HG02840 (cell line): ENCODE results near the gene ACAD10.

Experiments used
- ATAC-seq: cut with Tn5 transposase; IDR thresholded peaks from one replicate; pipeline ENCODE4 v1.9.1; 2021; ENCODE audit warnings: mild to moderate bottlenecking, moderate library complexity, moderate number of reproducible peaks; ENCODE audit not compliant: unreplicated experiment, low FRiP score

The ACAD10 gene

GRCh38 chr12:111773801-111774551 lies 88.1 kb downstream of the ACAD10 start:
- no peak for ATAC-seq

DNA sequence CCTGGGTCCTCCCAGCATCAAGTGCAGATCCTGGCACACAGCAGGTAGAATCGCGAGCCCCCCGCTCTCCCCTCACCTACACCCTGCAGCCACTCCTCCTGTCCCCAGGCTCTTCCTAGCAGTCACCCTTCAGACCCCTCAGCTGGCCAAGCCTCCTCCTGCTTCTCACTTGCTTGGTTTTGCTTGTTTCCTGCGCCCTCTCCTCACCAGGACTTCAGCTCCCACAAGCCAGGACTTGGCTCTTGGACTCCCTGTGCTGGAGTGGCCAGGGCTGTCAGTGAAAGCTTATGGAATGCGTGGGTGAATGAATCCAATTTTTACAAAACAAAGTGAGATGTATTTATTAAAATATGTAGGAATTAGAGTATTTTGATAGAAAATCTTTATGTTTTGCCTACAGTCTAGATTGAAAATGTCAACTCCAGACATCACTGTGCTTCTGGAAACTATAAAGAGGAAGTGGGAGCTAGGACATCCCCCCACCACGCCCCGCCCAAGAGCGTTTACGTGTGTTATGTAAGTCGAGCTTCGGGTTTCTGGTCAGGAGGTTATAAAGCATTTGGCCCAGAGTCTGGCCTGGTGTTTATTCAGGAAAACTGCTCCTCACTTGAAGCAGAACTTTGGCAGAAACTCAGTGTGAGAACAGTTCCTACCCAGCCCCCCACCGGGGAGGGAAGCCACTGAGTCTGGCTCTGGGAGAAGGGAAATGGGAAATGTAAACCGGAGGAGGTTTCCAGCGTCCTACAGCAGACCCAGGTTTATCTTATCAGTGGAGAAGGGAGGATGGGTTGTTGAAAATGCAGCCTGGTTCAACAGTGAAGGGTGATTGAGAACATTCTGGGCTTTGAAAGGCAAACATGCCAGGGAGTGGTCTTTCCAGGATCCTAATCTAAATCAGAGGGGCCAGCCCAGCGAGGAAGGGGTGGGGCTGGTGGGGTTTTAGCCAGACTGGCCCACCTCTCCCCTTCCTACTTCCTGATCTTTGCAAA lies 89.6 kb downstream of the ACAD10 start:
- no peak for ATAC-seq

GRCh38 chr12:111776836-111777344 lies 91.0 kb downstream of the ACAD10 start:
- ATAC-seq, result no peak

DNA sequence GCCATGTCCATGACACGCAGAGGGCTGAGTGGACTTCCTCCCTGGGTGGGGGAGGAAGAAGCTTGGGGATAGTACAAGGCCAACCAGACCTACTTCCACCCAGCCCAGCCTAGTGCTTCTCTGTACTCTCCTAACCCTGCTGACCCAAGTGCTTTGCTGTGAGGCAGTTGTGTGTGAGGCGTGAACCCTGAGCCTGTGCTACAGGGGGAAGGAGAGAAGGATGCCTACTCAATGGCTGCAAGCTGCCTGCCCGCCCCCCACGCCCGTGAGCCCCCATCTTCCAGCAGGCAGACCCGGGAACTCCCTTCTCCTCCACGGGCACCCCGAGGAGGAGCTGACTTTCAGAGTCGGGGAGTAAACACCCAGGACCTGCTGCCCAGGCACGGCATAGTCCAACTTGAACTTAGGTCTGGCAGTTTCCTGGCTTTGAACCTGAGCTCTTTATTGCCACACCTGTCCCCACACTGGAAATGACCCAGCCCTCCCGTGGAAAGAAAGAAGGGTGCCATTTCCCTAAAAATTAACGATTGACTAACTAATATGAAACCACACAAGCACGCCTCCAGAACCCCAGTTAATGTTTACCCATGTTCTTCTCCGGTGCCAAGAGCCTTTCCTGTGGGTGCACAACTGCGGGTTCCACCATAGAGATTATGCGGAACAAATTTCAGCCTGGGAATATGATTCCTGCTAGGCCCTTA lies 91.6 kb downstream of the ACAD10 start:
- no peak for ATAC-seq

DNA sequence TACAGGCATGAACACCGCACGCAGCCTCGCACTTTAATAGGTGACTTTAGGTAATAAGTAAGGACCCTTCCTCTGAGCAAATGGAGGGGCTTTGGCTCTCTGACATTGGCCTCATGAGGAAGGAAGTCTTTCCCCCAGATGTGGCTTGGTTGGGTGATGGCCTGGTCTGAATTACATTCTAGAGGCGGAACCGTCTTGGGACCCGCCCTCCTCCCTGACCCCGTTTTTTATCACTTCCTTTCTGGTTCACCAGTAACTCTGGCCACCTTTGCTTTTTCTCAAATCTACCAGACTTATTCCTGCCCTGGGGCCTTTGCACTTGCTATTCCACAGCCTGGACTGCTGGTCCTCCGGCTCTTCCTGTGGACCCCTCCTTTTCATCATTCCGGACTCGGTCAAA lies 94.3 kb downstream of the ACAD10 start:
- no peak for ATAC-seq

DNA sequence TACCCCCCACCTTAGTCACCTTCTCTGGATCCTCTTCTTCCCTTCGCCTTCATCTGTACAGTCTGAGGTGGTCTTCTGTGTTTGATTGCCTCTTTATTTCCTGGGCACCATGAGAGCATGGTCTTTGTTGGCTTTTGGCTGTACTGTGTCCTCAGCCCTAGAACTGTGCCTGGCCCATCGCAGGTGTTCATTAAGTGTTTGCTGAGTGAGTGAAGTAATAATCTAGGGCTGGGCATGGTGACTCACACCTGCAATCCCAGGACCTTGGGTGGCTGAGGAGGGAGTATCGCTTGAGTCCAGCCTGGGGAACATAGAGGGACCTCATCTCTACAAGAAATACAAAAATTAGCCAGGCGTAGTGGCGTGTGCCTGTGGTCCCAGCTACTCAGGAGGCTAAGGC lies 94.8 kb downstream of the ACAD10 start:
- no peak for ATAC-seq

DNA sequence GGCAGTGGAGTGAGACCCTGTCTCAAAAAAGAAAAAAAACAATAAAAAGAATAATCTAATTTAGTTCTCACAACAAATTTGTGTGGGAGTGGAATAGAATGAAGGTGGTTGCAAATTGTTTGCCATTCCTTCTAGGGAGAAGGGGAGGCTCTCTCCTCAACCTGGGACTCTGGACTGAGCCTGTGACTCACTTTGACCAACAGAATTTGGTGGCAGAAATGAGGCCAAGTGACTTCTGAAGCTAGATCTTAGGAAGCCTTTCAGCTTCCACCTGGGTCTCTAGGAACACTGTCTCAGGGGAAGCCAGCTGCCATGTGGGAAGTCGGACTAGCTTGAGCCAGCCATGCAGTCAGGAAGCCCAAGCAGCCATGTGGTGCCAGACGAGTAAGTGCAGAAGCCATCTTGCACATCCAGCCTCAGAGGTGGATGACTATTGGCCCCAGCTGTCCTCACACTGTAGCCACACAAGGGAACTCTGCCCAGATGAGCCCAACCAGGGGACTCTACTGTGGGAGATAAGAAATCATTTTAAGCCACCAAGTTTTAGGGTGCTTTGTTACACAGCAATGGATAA lies 95.3 kb downstream of the ACAD10 start:
- ATAC-seq, result no peak

- ATAC-seq, result no peak
Measured at GRCh38 chr12:111783046-111783445, 97.2 kb downstream of the ACAD10 start.

- ATAC-seq, result no peak
Measured at GRCh38 chr12:111784953-111785352, 99.1 kb downstream of the ACAD10 start.

- no peak for ATAC-seq
Measured at GRCh38 chr12:111785651-111786050, 99.8 kb downstream of the ACAD10 start.

- ATAC-seq, result no peak
Measured at GRCh38 chr12:111788178-111788654, 102.4 kb downstream of the ACAD10 start.

GRCh38 chr12:111789779-111790178 lies 103.9 kb downstream of the ACAD10 start:
- no peak for ATAC-seq

GRCh38 chr12:111791507-111791906 lies 105.7 kb downstream of the ACAD10 start:
- no peak for ATAC-seq

GRCh38 chr12:111792155-111792855 lies 106.5 kb downstream of the ACAD10 start:
- no peak for ATAC-seq

- no peak for ATAC-seq
Measured at GRCh38 chr12:111792856-111793235, 107.0 kb downstream of the ACAD10 start.

DNA sequence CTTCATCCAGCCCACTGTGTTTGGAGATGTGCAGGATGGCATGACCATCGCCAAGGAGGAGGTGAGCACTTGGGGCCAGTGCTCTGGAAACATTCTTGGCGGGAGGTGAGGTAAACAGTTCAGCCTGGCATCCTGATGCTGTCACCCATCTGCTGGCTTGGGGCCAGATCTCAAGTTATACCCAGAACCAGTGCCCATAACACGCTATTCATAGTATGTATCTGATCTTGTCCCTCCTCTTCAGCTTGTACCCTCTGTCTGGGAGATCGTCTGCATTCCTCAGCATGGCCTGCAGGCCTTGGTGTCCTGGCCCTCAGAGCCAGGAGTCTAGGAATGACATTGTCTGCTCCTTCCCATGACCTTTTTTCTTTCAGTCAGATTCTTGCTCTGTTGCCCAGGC lies 112.3 kb downstream of the ACAD10 start:
- no peak for ATAC-seq

DNA sequence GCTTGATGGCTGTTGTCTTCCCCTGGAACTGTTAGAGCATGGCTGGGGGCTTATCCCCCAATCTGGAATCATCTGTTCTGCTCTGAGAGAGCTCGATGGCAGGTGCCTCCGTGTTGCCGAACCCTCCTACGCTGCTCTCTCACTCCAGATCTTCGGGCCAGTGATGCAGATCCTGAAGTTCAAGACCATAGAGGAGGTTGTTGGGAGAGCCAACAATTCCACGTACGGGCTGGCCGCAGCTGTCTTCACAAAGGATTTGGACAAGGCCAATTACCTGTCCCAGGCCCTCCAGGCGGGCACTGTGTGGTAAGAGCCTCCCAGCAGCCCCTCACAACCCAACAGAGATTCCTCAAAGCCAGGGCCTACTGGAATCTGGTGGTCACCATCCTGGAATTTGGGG lies 113.9 kb downstream of the ACAD10 start:
- ATAC-seq, result no peak

GRCh38 chr12:111803038-111803626 lies 117.3 kb downstream of the ACAD10 start:
- ATAC-seq, result no peak

- ATAC-seq, result no peak
Measured at GRCh38 chr12:111803851-111804250, 118.0 kb downstream of the ACAD10 start.
